NCI-H524 treated with DMSO at 0.1 percent for 48 hours (cell line): ENCODE results near the gene ZNF618.

Experiments
- DNase-seq: peaks from one replicate; lab custom pipeline; 2025; lab: John Stamatoyannopoulos, UW

ZNF618 gene

DNA sequence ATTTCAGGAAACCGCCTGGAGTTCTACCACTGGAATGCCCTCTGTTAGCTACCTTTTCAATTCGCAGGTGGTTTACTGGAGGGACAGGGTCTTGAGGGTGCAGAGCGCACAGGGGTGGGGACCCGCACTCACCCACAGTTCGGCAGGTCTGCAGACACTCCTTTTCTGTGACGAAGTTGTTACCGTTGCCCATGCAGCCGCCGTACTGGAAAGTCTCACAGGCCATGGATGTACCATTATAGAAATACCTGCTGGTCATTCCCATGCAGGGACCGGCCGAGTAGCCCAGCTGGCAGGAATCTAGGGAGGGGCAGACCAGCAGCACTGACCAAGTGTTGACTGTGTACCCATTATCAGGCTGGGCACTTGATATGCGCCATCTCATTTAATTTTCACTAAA, 185.2 kb downstream of the ZNF618 start:
- DNase-seq, result no peak

DNA sequence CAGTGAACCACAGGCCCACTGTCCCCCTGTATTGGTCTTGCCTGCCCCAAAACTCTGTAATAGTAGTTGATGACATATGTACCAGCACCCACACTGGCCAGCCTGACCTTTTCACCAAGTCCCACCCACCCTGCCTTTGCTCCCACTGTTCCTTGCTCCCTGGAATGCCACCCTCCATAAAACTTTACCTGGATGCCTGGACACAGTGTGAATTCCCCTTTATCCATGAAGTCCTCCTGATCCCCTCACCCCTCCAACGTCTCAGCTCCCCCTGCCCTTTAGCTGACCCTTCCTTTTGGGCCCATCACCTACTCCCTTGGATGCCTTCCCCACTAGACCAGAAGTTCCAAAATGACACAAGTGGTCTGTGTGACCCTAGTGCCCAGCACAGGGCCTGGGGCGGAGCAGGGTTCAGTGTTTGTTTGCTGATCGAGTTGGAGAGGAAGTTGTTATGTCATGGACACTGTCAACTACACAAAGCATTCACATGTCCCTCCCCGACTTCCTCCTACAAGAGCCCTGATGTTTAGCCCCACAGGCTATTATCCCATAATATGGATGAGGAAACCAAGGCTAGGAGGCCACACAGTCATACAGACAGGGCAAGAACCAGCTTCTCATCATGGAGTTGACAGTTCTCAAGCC, 185.8 kb downstream of the ZNF618 start:
- no peak for DNase-seq

GRCh38 chr9:114065304-114065703, 189.2 kb downstream of the ZNF618 start:
- no peak for DNase-seq

DNA sequence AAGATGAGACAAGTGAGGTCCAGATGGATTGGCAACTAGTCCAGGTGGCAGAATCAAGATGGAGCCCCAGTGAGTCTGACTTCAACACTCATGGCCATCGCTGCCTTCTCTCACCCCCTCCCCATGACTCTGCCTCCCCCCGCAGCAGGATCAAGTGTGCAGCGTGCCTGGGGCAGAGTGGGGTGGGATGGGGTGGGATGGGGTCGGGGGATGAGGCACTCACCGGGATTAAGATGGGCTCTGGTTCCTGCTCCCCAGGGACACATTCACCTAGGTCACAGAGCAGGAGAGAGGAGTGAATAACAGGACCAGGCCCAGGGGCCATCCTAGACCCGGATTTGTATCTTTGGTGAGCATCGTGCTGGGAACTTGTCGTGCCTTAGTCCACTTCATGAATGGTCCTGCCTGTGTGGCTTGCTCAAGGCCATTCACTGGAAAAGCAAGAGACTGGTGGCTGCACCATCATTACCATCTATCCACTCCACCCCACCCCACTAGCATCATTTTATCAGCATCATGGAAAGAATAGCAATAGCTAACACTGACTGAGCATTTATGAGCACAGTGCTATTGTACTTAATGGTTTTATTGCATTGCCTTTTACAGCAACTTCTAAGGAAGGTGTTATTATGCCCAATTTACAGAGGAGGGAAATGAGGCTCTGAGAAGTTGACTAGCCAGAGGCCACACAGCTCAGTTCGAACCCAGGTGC, 193.5 kb downstream of the ZNF618 start:
- peak; percentile 52 for DNase-seq

GRCh38 chr9:114070188-114071103, 194.3 kb downstream of the ZNF618 start:
- no peak for DNase-seq

DNA sequence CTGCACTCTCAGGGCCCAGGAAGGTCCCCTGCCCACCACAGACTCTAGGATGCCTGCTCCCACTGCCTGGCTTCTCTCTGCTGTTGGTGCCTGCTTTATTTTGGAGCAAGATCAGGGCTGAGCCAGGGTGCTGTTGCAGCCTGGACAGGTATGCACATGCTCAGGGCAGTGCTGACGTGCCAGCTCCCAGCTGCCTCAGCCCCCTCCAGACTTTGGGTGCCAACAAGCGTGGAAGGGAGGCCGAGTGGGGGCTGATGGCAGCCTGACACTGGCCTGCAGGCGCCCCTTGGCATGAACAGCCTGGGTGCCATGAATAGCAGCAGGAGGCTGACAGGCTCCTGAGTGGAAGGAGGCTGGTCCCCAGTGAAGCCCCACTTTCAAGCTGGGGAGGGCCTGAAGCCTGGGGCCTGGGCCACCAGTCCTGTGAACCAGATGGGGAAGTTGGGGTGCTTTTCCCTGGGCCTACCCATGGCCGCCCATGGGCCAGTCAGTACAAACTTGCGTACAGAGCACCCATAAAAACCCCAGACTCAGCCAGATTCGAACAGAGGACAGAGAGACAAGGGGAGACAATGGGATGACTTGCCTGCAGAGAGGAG, 195.2 kb downstream of the ZNF618 start:
- no peak for DNase-seq

- no peak for DNase-seq
Measured at GRCh38 chr9:114072184-114073140, 196.4 kb downstream of the ZNF618 start.

- no peak for DNase-seq
Measured at GRCh38 chr9:114075602-114076001, 199.5 kb downstream of the ZNF618 start.

- no peak for DNase-seq
Measured at GRCh38 chr9:114076237-114077161, 200.4 kb downstream of the ZNF618 start.

GRCh38 chr9:114077162-114077837, 201.2 kb downstream of the ZNF618 start:
- no peak for DNase-seq

DNA sequence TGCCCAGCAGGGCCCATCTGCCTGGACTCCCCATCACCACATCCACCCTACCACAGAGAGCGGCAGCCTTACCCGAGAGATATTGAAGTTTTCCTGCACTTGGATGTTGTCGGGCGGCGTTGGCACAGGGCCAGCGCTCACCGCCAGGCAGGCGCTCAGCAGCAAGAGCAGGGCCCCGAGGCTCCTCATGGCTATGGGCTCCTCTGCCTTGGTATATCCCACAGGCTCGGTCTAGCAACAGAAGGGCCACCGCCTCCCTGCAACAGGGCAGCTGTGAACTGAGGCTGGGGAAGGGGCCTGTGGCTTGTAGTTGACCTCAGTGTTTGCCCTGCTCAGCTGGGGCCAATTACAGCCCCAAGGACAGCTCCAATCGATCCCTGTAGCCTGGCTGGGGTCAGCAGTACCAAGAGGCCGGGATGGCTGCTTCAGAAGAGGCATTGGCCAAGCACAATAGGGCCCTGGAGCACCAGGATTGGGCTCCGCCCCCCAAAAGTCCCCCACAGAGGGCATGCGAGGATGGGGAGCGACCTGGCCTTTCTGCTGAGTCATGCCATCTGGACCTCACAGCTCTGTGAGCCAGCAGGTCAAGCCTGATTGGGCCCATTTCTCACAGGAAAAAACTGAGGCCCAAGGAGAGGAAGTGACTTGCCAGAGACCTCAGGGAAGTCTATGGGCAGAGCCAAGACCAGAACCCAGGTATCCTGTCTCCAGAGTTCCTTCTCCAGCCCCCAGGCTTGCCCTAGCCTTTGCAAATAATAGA, 202.1 kb downstream of the ZNF618 start, which contains the start of gene AMBP:
Gene AMBP, minus strand, starts transcription at position 280 of the 760 bp plus-strand sequence. Its CDS starts 91 bp downstream, at position 189.
- no peak for DNase-seq

GRCh38 chr9:114078781-114079156, 202.7 kb downstream of the ZNF618 start:
- no peak for DNase-seq

GRCh38 chr9:114080195-114080772, 204.2 kb downstream of the ZNF618 start:
- no peak for DNase-seq

DNA sequence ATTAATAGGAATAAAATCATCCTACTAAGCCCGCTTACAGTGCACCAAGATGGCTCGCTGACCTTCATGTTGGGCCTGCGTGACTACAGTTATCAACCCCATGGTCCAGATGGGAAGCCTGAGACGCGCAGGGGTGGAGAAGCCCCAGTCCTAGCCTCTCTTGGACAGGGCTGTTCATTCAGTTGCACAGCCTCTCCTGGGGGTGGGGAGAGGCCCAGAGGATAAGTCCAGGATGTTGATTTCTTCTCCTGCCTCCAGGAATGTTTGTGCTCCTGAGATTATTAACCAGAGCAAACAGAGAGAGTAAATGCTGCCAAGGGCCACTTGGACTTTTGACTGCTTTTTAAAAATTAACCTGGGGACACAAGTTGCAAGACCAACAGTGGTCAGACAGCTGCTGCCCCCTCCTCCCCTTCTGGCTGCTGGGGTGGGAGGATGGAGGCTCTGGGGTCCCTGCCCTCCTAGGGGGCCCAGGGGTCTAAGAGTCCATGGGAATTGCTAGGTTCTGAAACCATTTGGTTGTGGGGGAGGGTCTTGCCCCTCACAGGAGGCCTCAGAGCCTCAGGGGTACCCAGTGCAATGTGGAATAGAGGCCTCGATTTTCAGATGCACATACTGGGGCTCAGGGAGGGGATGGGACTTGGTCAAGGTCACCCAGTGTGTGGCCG, 204.8 kb downstream of the ZNF618 start:
- DNase-seq, result no peak

DNA sequence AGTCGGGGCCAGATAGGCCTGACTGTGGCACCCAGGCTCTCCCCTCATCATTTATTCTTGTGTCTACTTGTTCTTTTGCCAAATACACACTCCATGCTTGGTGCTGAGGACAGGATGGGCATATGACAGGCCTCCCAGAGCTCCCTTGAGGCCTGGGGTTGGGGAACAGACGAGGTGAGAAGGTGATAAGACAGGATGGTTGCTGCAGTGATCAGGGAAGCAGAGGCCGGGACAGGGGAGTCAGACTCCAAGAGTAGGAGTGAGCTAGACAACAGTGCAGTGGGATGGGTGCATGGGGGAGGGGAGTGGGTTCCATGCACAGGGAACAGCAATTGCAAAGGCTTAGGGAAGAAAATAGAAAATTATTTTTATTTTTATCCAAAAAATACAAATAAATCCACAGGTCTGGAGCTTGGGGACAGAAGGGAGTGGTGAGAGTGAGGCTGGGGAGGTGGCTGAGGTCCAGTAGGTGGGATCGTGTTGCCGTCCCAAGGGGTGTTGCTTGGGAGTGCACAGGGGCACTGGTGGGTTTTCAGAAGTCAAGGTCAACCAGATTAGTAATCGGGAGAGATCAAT, 205.4 kb downstream of the ZNF618 start:
- no peak for DNase-seq

DNA sequence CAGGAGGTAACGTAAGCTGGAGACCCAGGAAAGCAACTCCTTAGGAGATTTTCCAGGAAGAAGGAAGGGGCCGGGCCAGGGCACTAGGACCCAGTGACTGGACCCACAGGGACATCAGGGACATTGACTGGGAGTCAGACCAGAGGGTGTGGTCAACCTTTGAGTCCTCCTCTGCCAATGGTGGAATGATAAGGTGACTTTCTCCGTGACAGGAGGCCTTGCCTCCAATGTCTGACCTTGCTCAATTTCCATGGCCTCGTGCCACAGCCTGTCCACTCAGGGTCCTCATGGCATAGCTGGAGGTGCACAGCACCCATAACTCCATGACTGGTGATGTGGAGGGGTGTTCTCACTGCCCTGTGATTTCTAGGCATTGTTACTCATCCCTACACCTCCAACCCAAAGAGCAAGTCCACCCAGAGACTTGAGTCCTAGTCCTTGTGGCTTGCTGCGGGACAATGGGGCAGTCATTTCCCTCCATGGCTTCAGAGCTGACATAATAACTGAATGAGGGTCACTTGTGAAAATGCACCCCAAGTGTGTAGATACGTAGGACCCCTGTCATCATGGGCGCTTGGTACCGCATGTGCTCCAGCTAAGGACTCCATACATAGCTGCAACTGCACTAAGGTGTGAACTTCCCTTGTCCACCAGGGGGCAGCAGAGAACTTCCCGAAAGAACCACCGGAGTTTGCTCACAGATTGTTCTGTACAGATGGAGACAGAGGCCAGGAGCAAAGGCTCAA, 206.1 kb downstream of the ZNF618 start:
- peak; percentile 90 for DNase-seq
